ENCODE data around the gene GALNT2.

GALNT2 gene

GRCh38 chr1:230057681-230058565, 9.1 kb upstream of the GALNT2 start:
- no peak for TF ChIP-seq CTCF (IDR thresholded peaks at IDR 0.05; ENCODE audit: low read depth, low read length)
- no peak for DNase-seq (ENCODE audit: low read depth in 2 of 2)

GRCh38 chr1:230058626-230059025, 8.4 kb upstream of the GALNT2 start:
- no peak for DNase-seq (ENCODE audit: low read depth in 2 of 2)

More at GRCh38 chr1:230057681-230058565, 9.1 kb upstream of the GALNT2 start:
- no peak overlapping the region for H3K4me3 ChIP-seq (replicated peaks in 1 of 2; ENCODE audit: low read depth in 2 of 2, low read length in 2 of 2)

GRCh38 chr1:230061801-230062200, 5.2 kb upstream of the GALNT2 start:
- no peak overlapping the region for H3K4me3 ChIP-seq (replicated peaks in 1 of 2; ENCODE audit: low read depth in 2 of 2, low read length in 2 of 2)
- no peak for TF ChIP-seq CTCF (IDR thresholded peaks at IDR 0.05; ENCODE audit: low read depth, low read length)
- DNase-seq (ENCODE audit: low read depth in 2 of 2) = no peak

More at GRCh38 chr1:230058626-230059025, 8.4 kb upstream of the GALNT2 start:
- TF ChIP-seq CTCF (IDR thresholded peaks at IDR 0.05; ENCODE audit: low read depth, low read length) = no peak
- H3K4me3 ChIP-seq (replicated peaks in 1 of 2; ENCODE audit: low read depth in 2 of 2, low read length in 2 of 2) = no peak overlapping the region

DNA sequence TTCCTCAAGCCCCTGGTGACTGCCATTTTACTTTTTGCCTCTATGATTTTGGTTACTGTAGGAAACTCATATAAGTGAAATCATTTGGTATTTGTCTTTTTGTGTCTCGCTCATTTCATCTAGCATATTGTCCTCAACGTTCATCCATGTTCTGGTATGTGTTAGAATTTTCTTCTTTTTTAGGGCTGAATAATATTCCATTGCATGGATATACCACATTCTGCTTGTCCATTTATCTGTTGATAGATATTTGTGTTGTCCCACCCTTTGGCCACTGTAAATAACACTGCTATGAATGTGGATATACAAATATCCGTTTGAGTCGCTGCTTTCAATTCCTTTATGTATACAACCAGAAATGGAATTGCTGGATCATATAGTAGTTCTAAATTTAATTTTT, 4.5 kb upstream of the GALNT2 start:
- no peak for TF ChIP-seq CTCF (IDR thresholded peaks at IDR 0.05; ENCODE audit: low read depth, low read length)
- DNase-seq (ENCODE audit: low read depth in 2 of 2) = no peak
- no peak overlapping the region for H3K4me3 ChIP-seq (replicated peaks in 1 of 2; ENCODE audit: low read depth in 2 of 2, low read length in 2 of 2)

DNA sequence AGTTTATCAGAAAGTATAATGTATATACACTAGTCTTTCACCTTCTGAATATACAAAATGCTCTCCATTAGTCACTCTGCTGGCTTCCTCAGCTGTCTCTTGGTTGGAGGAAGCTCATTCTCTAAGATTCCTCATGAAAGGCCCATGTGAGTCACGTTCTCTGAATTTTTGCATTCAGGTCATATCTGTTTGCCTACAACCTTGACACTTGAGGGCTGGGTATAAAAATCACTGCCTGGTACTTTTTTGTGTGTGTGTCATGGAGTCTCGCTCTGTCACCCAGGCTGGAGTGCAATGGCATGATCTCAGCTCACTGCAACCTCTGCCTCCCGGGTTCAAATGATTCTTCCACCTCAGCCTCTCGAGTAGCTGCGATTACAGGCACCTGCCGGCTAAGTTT, 2.8 kb upstream of the GALNT2 start:
- DNase-seq (ENCODE audit: low read depth in 2 of 2) = no peak
- TF ChIP-seq CTCF (IDR thresholded peaks at IDR 0.05; ENCODE audit: low read depth, low read length) = no peak
- H3K4me3 ChIP-seq (replicated peaks in 1 of 2; ENCODE audit: low read depth in 2 of 2, low read length in 2 of 2) = no peak overlapping the region

DNA sequence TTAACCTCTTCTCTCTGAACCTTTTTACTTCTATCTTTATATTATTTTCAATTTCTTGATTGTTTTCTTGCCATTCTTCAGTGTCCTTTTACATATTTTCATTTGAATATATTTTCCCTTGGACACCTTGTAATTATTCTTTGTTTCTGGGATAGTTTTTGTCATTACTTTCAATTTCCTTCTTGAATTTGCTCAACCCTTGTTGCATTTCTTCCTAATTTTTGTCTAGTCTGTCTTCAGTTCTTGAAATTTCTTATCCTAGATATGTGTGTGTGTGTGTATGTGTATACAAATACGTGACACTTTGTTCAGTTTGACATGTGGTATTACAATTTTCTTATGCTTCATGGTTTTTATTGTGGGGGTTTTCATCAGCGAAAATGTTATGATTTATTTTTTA, 1.9 kb upstream of the GALNT2 start:
- no peak for DNase-seq (ENCODE audit: low read depth in 2 of 2)
- TF ChIP-seq CTCF (IDR thresholded peaks at IDR 0.05; ENCODE audit: low read depth, low read length) = no peak
- H3K4me3 ChIP-seq (replicated peaks in 1 of 2; ENCODE audit: low read depth in 2 of 2, low read length in 2 of 2) = no peak overlapping the region
